Middle frontal gyrus (tissue), 1 donor: ENCODE measurements around the gene RAB24.
"Not testable (repeated sequence)": the region's sequence is repeated elsewhere in the genome, so short reads cannot be mapped to it uniquely, and the experiment has no call there.

Experiments
- DNase-seq: peaks from one replicate; pipeline ENCODE4 v3.0.0-alpha.2; 2015; ENCODE audit warnings: low spot score; ENCODE audit errors: extremely low spot score

Gene RAB24

GRCh38 chr5:177296581-177296980 is 6.9 kb downstream of the RAB24 start:
- DNase-seq = no peak

- DNase-seq = no peak
Measured at GRCh38 chr5:177295924-177296323, 7.6 kb downstream of the RAB24 start.

- DNase-seq = no peak
Measured at GRCh38 chr5:177294632-177295031, 8.9 kb downstream of the RAB24 start.

GRCh38 chr5:177293819-177294581 is 9.5 kb downstream of the RAB24 start:
- DNase-seq = no peak

GRCh38 chr5:177291735-177292134 is 11.8 kb downstream of the RAB24 start:
- DNase-seq = no peak

- DNase-seq = no peak
Measured at GRCh38 chr5:177290816-177291596, 12.5 kb downstream of the RAB24 start.

- DNase-seq = no peak
Measured at GRCh38 chr5:177288191-177288590, 15.3 kb downstream of the RAB24 start.

- no peak for DNase-seq
Measured at GRCh38 chr5:177276886-177277285, 26.6 kb downstream of the RAB24 start.

- DNase-seq = no peak
Measured at GRCh38 chr5:177275883-177276282, 27.6 kb downstream of the RAB24 start.

- DNase-seq = no peak
Measured at GRCh38 chr5:177271113-177271512, 32.4 kb downstream of the RAB24 start.

GRCh38 chr5:177270653-177271052 is 32.9 kb downstream of the RAB24 start:
- no peak for DNase-seq

- no peak for DNase-seq
Measured at GRCh38 chr5:177269976-177270375, 33.5 kb downstream of the RAB24 start.

- no peak for DNase-seq
Measured at GRCh38 chr5:177269232-177269895, 34.2 kb downstream of the RAB24 start.

- no peak for DNase-seq
Measured at GRCh38 chr5:177265395-177265794, 38.1 kb downstream of the RAB24 start.

GRCh38 chr5:177264178-177264577 is 39.3 kb downstream of the RAB24 start:
- no peak for DNase-seq

GRCh38 chr5:177261510-177261909 is 42.0 kb downstream of the RAB24 start:
- DNase-seq = no peak

GRCh38 chr5:177260961-177261360 is 42.6 kb downstream of the RAB24 start:
- no peak for DNase-seq

- not testable (repeated sequence) for DNase-seq
Measured at GRCh38 chr5:177258711-177259110, 44.8 kb downstream of the RAB24 start.

- no peak for DNase-seq
Measured at GRCh38 chr5:177256296-177256695, 47.2 kb downstream of the RAB24 start.

- DNase-seq = no peak
Measured at GRCh38 chr5:177253252-177253651, 50.3 kb downstream of the RAB24 start.
